Keratinocyte (primary cell): Measurements from ENCODE around the gene NDUFB11. TPM values are rescaled to one million over a fixed set of nuclear protein-coding genes. Genes with fewer than 3 reads are reported as not detected.

Source experiments
- DNase-seq: peaks from one replicate; pipeline ENCODE4 v3.0.0-alpha.2; 2011; ENCODE audit warnings: low read depth, missing footprints, low spot score
- FAIRE-seq: peaks from 2 replicates; lab custom pipeline; 2011; peaks lifted over from hg19 to GRCh38; lab: Jason Lieb, UNC
- H2AFZ ChIP-seq: 2 replicates; pipeline ENCODE4 v1.6.0; 2012; ENCODE audit warnings: low read length, control low read depth, inconsistent platforms; ENCODE audit not compliant: control insufficient read depth
- H3K27ac ChIP-seq: 2 replicates; pipeline ENCODE4 v1.5.1; 2011; ENCODE audit warnings: low read length; ENCODE audit not compliant: control insufficient read depth, insufficient read depth
- H3K27me3 ChIP-seq: 3 replicates; pipeline ENCODE4 v1.6.0; 2011; ENCODE audit warnings: low read length; ENCODE audit not compliant: control insufficient read depth, insufficient read depth; ENCODE audit errors: extremely low read depth
- H3K36me3 ChIP-seq, 2 experiments: 2 replicates in 1 of 2; 3 replicates in 1 of 2; pipeline ENCODE4 v1.5.1; 2011; ENCODE audit warnings: low read length in 2 of 2, mild to moderate bottlenecking in 1 of 2; ENCODE audit not compliant: control insufficient read depth in 2 of 2, insufficient read depth in 2 of 2; ENCODE audit errors: extremely low read depth in 1 of 2
- H3K4me1 ChIP-seq: 3 replicates; pipeline ENCODE4 v1.5.1; 2011; ENCODE audit warnings: low read length; ENCODE audit not compliant: control insufficient read depth, insufficient read depth; ENCODE audit errors: extremely low read depth
- H3K4me2 ChIP-seq: 3 replicates; pipeline ENCODE4 v1.6.0; 2011; ENCODE audit warnings: low read depth, low read length; ENCODE audit not compliant: control insufficient read depth, insufficient read depth; ENCODE audit errors: extremely low read depth
- H3K4me3 ChIP-seq, 3 experiments: fragments of 200-600 bp in 1 of 3; sonication (generic) in 1 of 3; 2 replicates in 2 of 3; 3 replicates in 1 of 3; pipeline ENCODE4 v1.5.1; 2011 to 2016; ENCODE audit warnings: low read length in 3 of 3, mild to moderate bottlenecking in 3 of 3, control low read depth in 2 of 3, inconsistent platforms in 1 of 3, low read depth in 1 of 3, mixed read lengths in 1 of 3, mixed run types in 1 of 3, moderate library complexity in 1 of 3; ENCODE audit not compliant: control insufficient read depth in 2 of 3, insufficient read depth in 2 of 3; ENCODE audit errors: extremely low read depth in 1 of 3
- H3K79me2 ChIP-seq: 2 replicates; pipeline ENCODE4 v1.6.0; 2012; ENCODE audit warnings: low read length; ENCODE audit not compliant: control insufficient read depth, insufficient read depth
- H3K9ac ChIP-seq: 3 replicates; pipeline ENCODE4 v1.6.0; 2011; ENCODE audit warnings: low read length; ENCODE audit not compliant: control insufficient read depth, insufficient read depth; ENCODE audit errors: extremely low read depth
- H3K9me1 ChIP-seq: 3 replicates; pipeline ENCODE4 v1.6.0; 2011; ENCODE audit warnings: low read length; ENCODE audit not compliant: control insufficient read depth, insufficient read depth; ENCODE audit errors: extremely low read depth
- H3K9me3 ChIP-seq: 2 replicates; pipeline ENCODE4 v1.5.1; 2012; ENCODE audit warnings: low read depth, low read length; ENCODE audit not compliant: control insufficient read depth
- H4K20me1 ChIP-seq: 3 replicates; pipeline ENCODE4 v1.6.0; 2011; ENCODE audit warnings: low read length; ENCODE audit not compliant: control insufficient read depth, insufficient read depth; ENCODE audit errors: extremely low read depth
- CTCF ChIP-seq, 3 experiments: IDR thresholded peaks in 1 of 3; conservative IDR thresholded peaks in 1 of 3; optimal IDR thresholded peaks in 1 of 3; 2 replicates in 2 of 3; 3 replicates in 1 of 3; pipeline versions ENCODE3 to v1.5.1; 2011; ENCODE audit warnings: low read length in 3 of 3, mild to moderate bottlenecking in 3 of 3, moderate library complexity in 2 of 3, control low read depth in 1 of 3, inconsistent platforms in 1 of 3; ENCODE audit not compliant: insufficient read depth in 2 of 3; ENCODE audit errors: extremely low read depth in 1 of 3
- EZH2 ChIP-seq: IDR thresholded peaks from one replicate; pipeline ENCODE4 v1.6.1; 2012; ENCODE audit warnings: inconsistent platforms, mild to moderate bottlenecking, low read length, moderate library complexity
- dilution Hi-C: fragments of 300-500 bp; cut with MboI; formaldehyde crosslinking; loops from one replicate; pipeline ENCODE4 v1.7.0; 2020; ENCODE audit warnings: low sequenced_read_pairs; ENCODE audit not compliant: extremely low pct_ligation_motif_present
- polyA minus RNA-seq, 3 experiments: library from RNA; depleted of rRNA, polyadenylated mRNA; stranded (reverse); fragments of >200 nt; gene quantifications; 1 replicate in 1 of 3; 2 replicates in 1 of 3; 3 replicates in 1 of 3; pipeline ENCODE4 v1.2.3, GENCODE V29; 2011
- polyA plus RNA-seq, 5 experiments: library from polyadenylated mRNA; depleted of rRNA in 3 of 5; stranded (reverse) in 3 of 5; stranded (forward) in 1 of 5; unstranded in 1 of 5; fragments of >200 nt; gene quantifications; 1 replicate in 1 of 5; 2 replicates in 3 of 5; 3 replicates in 1 of 5; pipeline versions ENCODE4 v1.2.1 to v1.2.3, GENCODE V29; 2011 to 2012; ENCODE audit warnings: missing spikeins in 2 of 5, low read depth in 1 of 5, low replicate concordance in 1 of 5

Gene NDUFB11
- polyA plus RNA-seq (39.3 to 46.3 TPM (median 41.3 TPM) in 3 replicates), polyA minus RNA-seq (40.0 to 53.1 TPM (median 52.1 TPM) in 3 replicates)
- 11.5 TPM for polyA plus RNA-seq (2011; ENCODE audit: low read depth)
- polyA plus RNA-seq (2011; cell fraction: cytosol; rRNA removed), result 44.1 and 44.7 TPM in 2 replicates
- polyA plus RNA-seq (2011; cell fraction: nucleus; rRNA removed), result 14.6 and 22.1 TPM in 2 replicates
- 37.2 and 66.2 TPM in 2 replicates for polyA plus RNA-seq (2012; ENCODE audit: low replicate concordance)
- polyA minus RNA-seq (2011; cell fraction: cytosol; rRNA and poly(A)+ RNA removed), result 61.6 TPM
- polyA minus RNA-seq (2011; cell fraction: nucleus; rRNA and poly(A)+ RNA removed), result 6.6 and 8.0 TPM in 2 replicates

GRCh38 chrX:47144626-47145394, at the start of gene NDUFB11, which contains the start of gene RBM10:
Gene NDUFB11, minus strand, starts transcription at chrX:47144702. Its CDS starts 23 bp downstream, at chrX:47144679.
Gene RBM10, plus strand, starts transcription at chrX:47145221. Its CDS starts 2,261 bp downstream, at chrX:47147482.
- Histone ChIP-seq H3K79me2 (peaks cover 45% of the 10 kb centered on the region), H3K4me3 (peak within 1 kb of the TSS; percentile 71 to 83 (median 75)), H3K9me3 (no peaks in the 10 kb centered on the region), H3K9me1 (no peaks in the 10 kb centered on the region), H3K4me1 (peaks cover 3% of the 10 kb centered on the region), H4K20me1 (no peaks in the 10 kb centered on the region), H3K27ac (peak within 1 kb of the TSS; percentile 70), H3K27me3 (no peaks in the 10 kb centered on the region), H3K9ac (peak within 1 kb of the TSS; percentile 85), H2AFZ (peak within 1 kb of the TSS; percentile 70), H3K36me3 (peaks cover 0 to 6% of the 10 kb centered on the region in 2 experiments), H3K4me2 (peak within 1 kb of the TSS; percentile 85)
- TF ChIP-seq EZH2 (no peak), CTCF (optimal IDR thresholded peaks at IDR 0.05 in 1 of 3, IDR thresholded peaks at IDR 0.05 in 1 of 3, conservative IDR thresholded peaks at IDR 0.05 in 1 of 3; ENCODE audit: extremely low read depth in 1 of 3, insufficient read depth in 2 of 3, low read length in 3 of 3) (peak; percentile 40 to 72 (median 57))
- DNase-seq (peak; percentile 50), FAIRE-seq (no peak)
- dilution Hi-C loops, result no loop called here

GRCh38 chrX:47193475-47194193, 49.1 kb upstream of the NDUFB11 start, which contains the start of gene UBA1:
Gene UBA1, plus strand, starts transcription at chrX:47193829. Its CDS starts 4,974 bp downstream, at chrX:47198803.
- Histone ChIP-seq H4K20me1 (peaks cover 17% of the 10 kb centered on the region), H3K9me1 (no peaks in the 10 kb centered on the region), H3K27me3 (no peaks in the 10 kb centered on the region), H3K9ac (peak within 1 kb of the TSS; percentile 98), H3K4me3 (peak within 1 kb of the TSS; percentile 93 to 99 (median 97)), H3K79me2 (peaks cover 56% of the 10 kb centered on the region), H3K4me2 (peak within 1 kb of the TSS; percentile 99), H3K9me3 (no peaks in the 10 kb centered on the region), H3K4me1 (peaks cover 38% of the 10 kb centered on the region), H3K36me3 (peaks cover 12 to 27% of the 10 kb centered on the region in 2 experiments), H2AFZ (peak within 1 kb of the TSS; percentile 81), H3K27ac (peak within 1 kb of the TSS; percentile 94)
- dilution Hi-C loops, result no loop called here
- peak; percentile 96 for FAIRE-seq
- DNase-seq, result peak; percentile 88
- TF ChIP-seq CTCF (optimal IDR thresholded peaks at IDR 0.05 in 1 of 3, IDR thresholded peaks at IDR 0.05 in 1 of 3, conservative IDR thresholded peaks at IDR 0.05 in 1 of 3; ENCODE audit: extremely low read depth in 1 of 3, insufficient read depth in 2 of 3, low read length in 3 of 3), result peak in 2 of 3 experiments; percentile 75 to 87
- no peak for TF ChIP-seq EZH2
